RWPE1 (cell line): Measurements from ENCODE around the gene PRXL2B.

Source experiments
- CTCF ChIA-PET: fragments of 350-600 bp; sonication (Branson Sonifier 250); formaldehyde crosslinking; extraction: SDS; loops from one replicate; lab custom pipeline; 2021; lab: Yijun Ruan, JAX
- POLR2A ChIA-PET: fragments of 400-600 bp; formaldehyde crosslinking; extraction: SDS; loops from one replicate; lab custom pipeline; 2020; ENCODE audit warnings: antibody characterized with exemption; ENCODE audit not compliant: low non-redundant PET; lab: Yijun Ruan, JAX
- DNase-seq: peaks from one replicate; pipeline ENCODE4 v3.0.0; 2012; ENCODE audit warnings: low spot score
- H3K27ac ChIP-seq: fragments of 450-650 bp; 2 replicates; pipeline ENCODE4 v1.5.1; 2017
- CTCF ChIP-seq: fragments of 450-650 bp; conservative IDR thresholded peaks from 2 replicates; pipeline ENCODE4 v1.5.1; 2017; ENCODE audit warnings: low read depth, mild to moderate bottlenecking

Gene PRXL2B

GRCh38 chr1:2591233-2591580 is 4.6 kb downstream of the PRXL2B start:
- ChIA-PET CTCF (no interaction called here), POLR2A (no interaction called here)

GRCh38 chr1:2591581-2592261 is 5.1 kb downstream of the PRXL2B start:
- ChIA-PET POLR2A (no interaction called here), CTCF (no interaction called here)

More at GRCh38 chr1:2591233-2591580, 4.6 kb downstream of the PRXL2B start:
- H3K27ac ChIP-seq: no peak overlapping the region
- no peak for DNase-seq
- no peak for TF ChIP-seq CTCF

GRCh38 chr1:2592672-2593071 is 6.1 kb downstream of the PRXL2B start:
- no peak overlapping the region for H3K27ac ChIP-seq
- ChIA-PET POLR2A (no interaction called here), CTCF (no interaction called here)
- no peak for TF ChIP-seq CTCF
- no peak for DNase-seq

More at GRCh38 chr1:2591581-2592261, 5.1 kb downstream of the PRXL2B start:
- TF ChIP-seq CTCF: no peak
- no peak for DNase-seq
- no peak overlapping the region for H3K27ac ChIP-seq

- ChIA-PET CTCF (interaction anchor here (0.6 kb wide), 1 partner anchor 585 kb away, joined by 4 read pairs; no protein-coding TSS in a partner anchor), POLR2A (no interaction called here)
- H3K27ac ChIP-seq: no peak overlapping the region
- TF ChIP-seq CTCF: no peak
- DNase-seq: no peak
These were observed 6.8 kb downstream of the PRXL2B start for GRCh38 chr1:2593251-2593878.

- H3K27ac ChIP-seq: no peak overlapping the region
- POLR2A ChIA-PET: no interaction called here
- TF ChIP-seq CTCF: no peak
- no peak for DNase-seq
- CTCF ChIA-PET: interaction anchor here (0.6 kb wide), 1 partner anchor 584 kb away, joined by 4 read pairs; no protein-coding TSS in a partner anchor
These were observed 7.5 kb downstream of the PRXL2B start for GRCh38 chr1:2594001-2594640.

- POLR2A ChIA-PET: no interaction called here
These were observed 8.1 kb downstream of the PRXL2B start for GRCh38 chr1:2594641-2595131.

More at GRCh38 chr1:2594641-2595131, 8.1 kb downstream of the PRXL2B start:
- H3K27ac ChIP-seq: no peak overlapping the region
- CTCF ChIA-PET: no interaction called here
- DNase-seq: no peak
- no peak for TF ChIP-seq CTCF
